Epithelial cell of esophagus (primary cell): Measurements from ENCODE around the gene GPR32.
"Not testable (repeated sequence)": the region's sequence is repeated elsewhere in the genome, so short reads cannot be mapped to it uniquely, and the experiment has no call there.

ENCODE experiments used
- DNase-seq: peaks from one replicate; pipeline ENCODE4 v3.0.0; 2010; ENCODE audit warnings: low read depth
- H3K4me3 ChIP-seq: 2 replicates; pipeline ENCODE4 v1.5.1; 2011; ENCODE audit warnings: mild to moderate bottlenecking, low read length, control low read depth
- CTCF ChIP-seq: IDR thresholded peaks from 2 replicates; pipeline ENCODE4 v1.5.1; 2011; ENCODE audit warnings: low read depth, mild to moderate bottlenecking, low read length, control low read depth, inconsistent platforms; ENCODE audit not compliant: insufficient read depth; ENCODE audit errors: missing control alignments

Gene GPR32

DNA sequence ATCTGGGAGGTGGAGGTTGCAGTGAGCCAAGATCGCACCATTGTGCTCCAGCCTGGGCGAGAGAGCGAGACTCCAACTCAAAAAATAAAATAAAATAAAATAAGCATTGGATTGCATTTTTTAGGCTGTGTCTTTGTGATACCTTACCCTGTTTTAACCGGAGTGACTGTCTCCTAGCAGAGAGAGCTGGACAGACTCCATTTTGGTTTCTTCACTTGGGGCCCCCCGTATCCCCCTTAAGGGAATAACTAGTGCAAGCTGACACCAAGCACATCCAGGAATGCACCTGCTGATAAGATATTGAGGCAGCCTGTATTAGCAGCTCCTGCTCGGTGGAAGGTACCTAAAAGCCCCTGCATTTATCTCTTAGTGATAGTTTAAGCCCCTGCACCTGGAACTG is 20.8 kb upstream of the GPR32 start:
- DNase-seq: no peak
- H3K4me3 ChIP-seq: no peak overlapping the region
- TF ChIP-seq CTCF: no peak

GRCh38 chr19:50750010-50750409 is 20.3 kb upstream of the GPR32 start:
- no peak overlapping the region for H3K4me3 ChIP-seq
- TF ChIP-seq CTCF: no peak
- DNase-seq: no peak

DNA sequence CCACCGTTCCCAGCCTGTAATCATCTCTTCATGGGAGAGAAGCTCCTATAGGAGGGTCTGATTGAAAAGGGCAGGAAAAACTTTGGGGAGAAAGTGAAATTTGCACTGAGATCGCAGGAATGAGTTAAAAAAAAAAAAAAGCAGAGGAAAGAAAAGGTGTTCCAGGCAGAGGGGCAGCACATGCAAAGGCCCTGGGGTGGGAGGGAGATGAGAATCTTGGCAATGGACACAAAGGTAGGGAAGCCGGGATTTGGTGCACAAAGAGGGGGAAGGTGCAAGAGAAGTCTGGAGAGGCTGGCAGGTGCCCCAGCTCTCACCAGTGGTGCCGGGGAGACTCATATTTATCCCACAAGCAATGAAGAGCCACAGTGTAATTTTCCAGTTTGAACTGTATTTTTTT is 16.4 kb upstream of the GPR32 start:
- no peak for TF ChIP-seq CTCF
- no peak for DNase-seq
- H3K4me3 ChIP-seq: no peak overlapping the region

DNA sequence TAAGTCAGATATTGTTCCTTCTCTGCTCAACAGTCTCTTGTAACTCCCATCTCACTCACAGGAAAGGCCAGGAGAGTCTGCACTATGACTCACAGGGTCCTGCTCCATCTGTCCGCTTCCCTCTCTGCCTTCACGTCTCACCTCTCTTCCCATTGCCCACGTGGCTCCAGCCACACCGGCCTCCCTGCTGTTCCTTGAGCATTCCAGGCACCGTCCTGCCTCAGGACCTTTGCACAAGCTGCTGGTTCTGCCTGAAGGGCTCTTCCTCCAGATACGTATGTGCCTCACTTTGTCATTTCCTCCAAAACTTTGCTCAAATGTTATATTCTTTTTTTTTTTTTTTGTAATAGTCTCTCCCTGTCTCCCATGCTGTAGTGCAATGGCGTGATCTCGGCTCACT is 14.0 kb upstream of the GPR32 start:
- DNase-seq, H3K4me3 ChIP-seq: not testable (repeated sequence)

DNA sequence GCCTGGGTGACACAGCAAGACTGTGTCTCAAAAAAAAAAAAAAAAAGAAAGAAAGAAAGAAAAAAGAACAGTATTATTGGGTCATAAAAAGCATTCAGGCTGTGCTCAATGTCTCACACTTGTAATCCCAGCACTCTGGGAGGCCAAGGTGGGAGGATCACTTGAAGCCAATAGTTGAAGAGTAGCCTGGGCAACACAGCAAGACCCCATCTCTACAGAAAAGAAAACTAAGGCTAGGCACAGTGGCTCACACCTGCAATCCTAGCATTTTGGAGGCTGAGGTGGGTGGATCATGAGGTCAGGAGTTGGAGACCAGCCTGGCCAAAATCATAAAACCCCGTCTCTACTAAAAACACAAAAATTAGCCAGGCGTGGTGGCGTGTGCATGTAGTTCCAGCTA is 12.6 kb upstream of the GPR32 start:
- DNase-seq, H3K4me3 ChIP-seq: not testable (repeated sequence)

DNA sequence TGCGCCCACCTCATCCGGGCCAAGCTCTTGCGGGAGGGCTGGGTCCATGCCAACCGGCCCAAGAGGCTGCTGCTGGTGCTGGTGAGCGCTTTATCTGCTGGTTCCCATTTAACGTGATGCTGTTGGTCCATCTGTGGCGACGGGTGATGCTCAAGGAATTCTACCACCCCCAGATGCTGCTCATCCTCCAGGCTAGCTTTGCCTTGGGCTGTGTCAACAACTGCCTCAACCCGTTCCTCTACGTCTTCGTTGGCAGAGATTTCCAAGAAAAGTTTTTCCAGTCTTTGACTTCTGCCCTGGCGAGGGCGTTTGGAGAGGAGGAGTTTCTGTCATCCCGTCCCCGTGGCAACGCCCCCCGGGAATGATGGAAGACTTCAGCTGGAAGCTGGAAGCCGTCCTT is 11.2 kb upstream of the GPR32 start:
- not testable (repeated sequence) for H3K4me3 ChIP-seq

GRCh38 chr19:50759886-50760285 is 10.4 kb upstream of the GPR32 start:
- H3K4me3 ChIP-seq: no peak overlapping the region
- TF ChIP-seq CTCF: no peak
- no peak for DNase-seq

More for the DNA sequence above, 11.2 kb upstream of the GPR32 start:
- DNase-seq: not testable (repeated sequence)

DNA sequence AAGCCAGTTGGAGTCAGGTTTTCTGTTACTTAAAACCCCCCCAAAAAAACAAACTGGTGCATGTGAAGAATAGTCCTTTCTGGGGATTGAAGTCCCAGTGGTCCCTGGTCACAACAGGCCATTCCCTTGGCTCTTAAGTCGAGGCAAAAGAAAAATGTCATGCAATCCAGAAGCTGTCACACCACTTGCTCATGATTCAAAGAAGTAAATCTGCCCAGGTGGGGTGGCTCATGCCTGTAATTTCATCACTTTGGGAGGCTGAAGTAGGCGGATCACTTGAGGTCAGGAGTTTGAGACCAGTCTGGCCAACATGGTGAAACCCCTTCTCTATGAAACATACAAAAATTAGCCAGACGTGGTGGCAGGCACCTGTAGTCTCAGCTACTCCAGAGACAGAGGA is 8.8 kb upstream of the GPR32 start:
- DNase-seq, H3K4me3 ChIP-seq: not testable (repeated sequence)

- H3K4me3 ChIP-seq, DNase-seq: not testable (repeated sequence)
Observed at GRCh38 chr19:50763521-50763920, 6.7 kb upstream of the GPR32 start.

- no peak for TF ChIP-seq CTCF
- H3K4me3 ChIP-seq: no peak overlapping the region
- DNase-seq: no peak
Observed at GRCh38 chr19:50764409-50764808, 5.9 kb upstream of the GPR32 start.

DNA sequence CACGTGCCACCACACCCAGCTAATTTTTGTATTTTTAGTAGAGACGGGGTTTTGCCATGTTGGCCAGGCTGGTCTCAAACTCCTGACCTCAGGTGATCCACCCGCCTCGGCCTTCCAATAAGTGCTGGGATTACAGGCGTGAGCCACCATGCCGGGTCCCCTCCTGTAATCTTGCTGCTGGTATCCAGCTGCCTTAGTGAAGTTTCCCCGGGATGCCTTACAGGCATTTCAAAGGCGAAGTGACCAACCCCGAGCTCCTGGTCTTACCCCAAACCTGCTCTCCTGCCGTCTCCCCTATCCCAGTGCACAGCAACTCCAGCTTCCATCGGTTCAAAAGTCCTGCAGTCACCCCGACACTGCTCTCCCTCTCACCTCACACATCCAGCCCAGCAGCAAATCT is 3.5 kb upstream of the GPR32 start:
- not testable (repeated sequence) for H3K4me3 ChIP-seq, DNase-seq

DNA sequence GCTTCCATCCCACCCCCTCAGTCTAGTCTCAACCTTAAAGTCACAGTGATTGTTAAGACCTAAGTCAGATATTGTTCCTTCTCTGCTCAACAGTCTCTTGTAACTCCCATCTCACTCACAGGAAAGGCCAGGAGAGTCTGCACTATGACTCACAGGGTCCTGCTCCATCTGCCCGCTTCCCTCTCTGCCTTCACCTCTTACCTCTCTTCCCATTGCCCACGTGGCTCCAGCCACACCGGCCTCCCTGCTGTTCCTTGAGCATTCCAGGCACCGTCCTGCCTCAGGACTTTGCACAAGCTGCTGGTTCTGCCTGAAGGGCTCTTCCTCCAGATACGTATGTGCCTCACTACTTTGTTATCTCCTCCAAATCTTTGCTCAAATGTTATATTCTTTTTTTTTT is 3.0 kb upstream of the GPR32 start:
- not testable (repeated sequence) for DNase-seq, H3K4me3 ChIP-seq
